NCI-H2081 treated with DMSO at 0.1 percent for 48 hours (cell line): Measurements from ENCODE around the gene CARMIL1.

Source experiments
- DNase-seq: peaks from one replicate; lab custom pipeline; 2025; lab: John Stamatoyannopoulos, UW

The CARMIL1 gene

DNA sequence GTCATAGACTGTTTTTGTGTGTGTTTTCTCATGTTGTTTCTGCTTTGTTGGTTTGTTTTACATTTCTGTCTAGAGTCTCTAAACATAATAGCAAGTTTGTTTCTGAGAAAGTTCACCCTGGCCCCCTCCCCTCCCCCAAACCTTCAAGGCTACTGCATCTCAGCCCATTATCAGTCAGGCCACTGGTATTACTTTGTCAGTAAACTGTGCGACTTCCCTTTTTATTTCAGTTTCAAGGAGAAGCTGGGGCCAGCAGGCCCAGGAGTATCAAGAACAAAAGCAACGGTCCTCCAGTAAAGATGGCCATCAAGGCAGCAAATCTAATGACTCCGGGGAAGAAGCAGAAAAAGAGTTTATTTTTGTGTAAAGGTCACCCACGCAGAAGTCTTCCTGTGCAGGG, 340.0 kb downstream of the CARMIL1 start:
- DNase-seq = no peak

DNA sequence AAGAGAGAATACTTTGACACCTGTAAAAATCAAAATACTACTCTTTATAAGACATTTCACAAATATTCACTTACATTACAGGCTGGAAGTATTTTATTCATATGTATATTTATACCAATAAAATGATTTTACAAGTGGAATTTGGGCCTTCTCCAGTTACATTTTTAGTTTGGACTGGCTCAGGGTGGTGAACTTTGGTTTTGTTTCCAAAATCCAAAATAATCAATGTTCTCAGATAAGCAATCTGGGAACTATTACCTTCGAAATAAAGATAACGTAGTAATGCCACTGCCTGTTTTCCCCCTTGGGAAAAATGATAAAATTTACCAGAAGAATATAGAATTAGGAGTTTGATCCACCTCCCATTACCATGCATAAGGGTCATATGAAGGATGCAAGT, 341.2 kb downstream of the CARMIL1 start:
- DNase-seq = no peak

GRCh38 chr6:25623065-25623464, 343.9 kb downstream of the CARMIL1 start:
- no peak for DNase-seq

DNA sequence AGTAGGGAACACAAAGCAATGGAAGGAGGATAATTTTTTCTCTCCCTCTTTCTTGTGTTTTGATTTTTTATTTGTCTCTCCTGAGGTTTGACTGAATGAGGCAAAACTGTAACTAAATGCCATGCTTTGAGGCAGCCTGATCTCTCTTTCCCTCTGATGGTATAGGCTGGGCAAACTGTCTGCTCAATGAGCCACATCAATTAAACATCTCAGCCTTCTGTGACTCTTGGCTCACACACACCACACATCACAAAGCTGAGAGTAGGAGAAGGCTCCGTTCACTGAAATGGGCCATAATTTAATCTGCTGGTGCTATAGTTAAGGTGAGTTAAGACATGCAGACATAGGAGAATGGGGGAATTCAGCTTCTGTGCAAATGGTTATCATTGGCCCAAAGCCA, 344.7 kb downstream of the CARMIL1 start:
- DNase-seq = no peak

GRCh38 chr6:25627001-25627400, 347.8 kb downstream of the CARMIL1 start:
- DNase-seq = no peak

- peak; percentile 53 for DNase-seq
Measured at GRCh38 chr6:25628471-25629197, 349.5 kb downstream of the CARMIL1 start.

DNA sequence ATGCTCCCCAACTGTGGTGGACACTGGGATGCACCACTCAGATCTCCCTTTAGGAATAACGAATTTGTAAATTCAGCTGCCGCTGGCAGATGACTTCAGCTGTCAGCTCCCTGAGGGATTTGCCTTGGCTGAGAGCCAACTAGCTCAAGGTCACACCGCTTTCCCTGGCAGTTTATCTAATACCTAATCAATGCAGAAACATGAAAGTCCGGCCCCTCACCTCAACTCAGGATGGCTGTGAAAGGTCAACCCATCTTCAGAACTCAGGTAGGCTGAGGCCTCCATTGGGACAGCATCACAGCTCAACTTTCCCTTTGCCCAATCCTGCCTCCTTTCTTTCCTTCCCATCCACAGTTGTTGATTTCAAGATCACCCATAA, 350.0 kb downstream of the CARMIL1 start:
- DNase-seq = no peak

GRCh38 chr6:25630508-25631278, 351.5 kb downstream of the CARMIL1 start:
- DNase-seq = no peak

- no peak for DNase-seq
Measured at GRCh38 chr6:25635886-25636317, 356.7 kb downstream of the CARMIL1 start.

DNA sequence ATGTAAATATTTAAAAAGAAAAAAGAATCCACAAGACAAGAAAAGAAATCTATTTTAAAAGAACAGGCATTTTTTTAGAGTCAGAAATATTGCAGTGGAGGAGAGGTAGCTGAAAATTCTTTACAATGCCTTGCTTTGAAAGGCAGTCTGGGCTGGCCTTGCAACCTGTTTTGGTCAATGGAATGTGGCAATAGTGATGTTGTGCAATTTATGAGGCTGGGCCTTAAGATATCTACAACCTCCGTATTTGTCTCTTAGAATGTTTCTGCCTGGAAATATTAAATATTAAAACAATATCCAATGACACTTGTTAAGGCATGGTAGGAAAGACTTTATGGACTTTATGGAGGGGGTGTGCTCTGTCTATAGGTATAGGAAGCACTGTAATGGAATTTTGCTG, 358.0 kb downstream of the CARMIL1 start:
- DNase-seq = no peak

GRCh38 chr6:25637960-25638434, 358.8 kb downstream of the CARMIL1 start:
- peak; percentile 86 for DNase-seq

DNA sequence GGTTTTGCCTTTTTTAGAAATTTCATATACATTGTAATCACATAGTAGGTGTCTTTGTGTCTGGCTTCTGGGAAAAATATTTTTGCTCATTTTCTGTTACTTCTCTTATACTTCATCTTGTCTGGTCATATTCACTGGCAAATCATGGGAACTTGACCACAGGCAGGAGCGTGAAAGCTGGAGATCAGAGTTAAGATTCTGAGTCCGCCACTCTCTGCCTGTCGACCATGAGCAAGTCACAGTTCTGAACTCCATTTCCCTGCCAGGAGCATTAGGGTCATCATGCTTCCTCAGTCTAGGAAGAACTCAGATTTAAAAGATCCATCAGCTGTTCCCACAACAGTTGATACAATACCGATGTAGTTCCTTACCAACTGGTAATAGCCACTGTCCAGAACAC, 360.5 kb downstream of the CARMIL1 start:
- DNase-seq = no peak

DNA sequence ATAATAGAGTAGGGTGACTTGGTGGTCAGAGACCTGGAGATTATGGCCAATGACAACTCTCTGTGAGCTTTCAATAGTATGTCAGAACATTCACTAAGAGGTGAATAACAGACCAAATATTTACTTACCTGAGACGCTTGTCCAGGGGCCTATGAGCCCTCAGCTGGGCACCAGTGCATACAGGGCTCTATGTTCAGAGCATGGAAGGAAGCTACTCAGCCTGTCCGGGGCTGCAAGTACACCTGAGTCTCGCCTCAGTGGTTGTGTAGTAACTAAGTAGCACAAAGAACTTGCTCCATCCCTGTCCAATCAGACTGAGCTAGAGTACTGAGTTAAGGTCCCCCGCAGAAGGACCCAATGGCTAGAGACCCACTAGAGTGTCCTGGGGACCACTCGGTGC, 361.3 kb downstream of the CARMIL1 start:
- no peak for DNase-seq

GRCh38 chr6:25640891-25641290, 361.7 kb downstream of the CARMIL1 start:
- no peak for DNase-seq

DNA sequence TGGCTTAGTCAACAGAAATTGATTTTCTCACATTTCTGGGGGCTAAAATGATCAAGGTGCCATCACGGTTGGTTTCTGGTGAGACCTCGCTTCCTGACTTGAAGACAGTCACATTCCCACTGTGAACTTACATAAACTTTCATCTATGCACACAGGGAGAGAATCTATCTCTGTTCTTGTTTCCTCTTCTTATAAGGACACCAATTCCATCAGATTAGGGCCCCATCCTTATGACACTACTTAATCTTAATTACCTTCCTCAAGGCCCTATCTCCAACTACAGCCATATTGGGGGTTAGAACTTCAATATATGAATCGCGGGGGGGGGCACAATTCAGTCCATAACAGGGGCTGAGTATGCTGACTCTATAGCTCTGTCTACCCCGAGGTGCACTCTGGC, 362.2 kb downstream of the CARMIL1 start:
- DNase-seq = no peak

- DNase-seq = no peak
Measured at GRCh38 chr6:25641940-25642666, 362.9 kb downstream of the CARMIL1 start.

DNA sequence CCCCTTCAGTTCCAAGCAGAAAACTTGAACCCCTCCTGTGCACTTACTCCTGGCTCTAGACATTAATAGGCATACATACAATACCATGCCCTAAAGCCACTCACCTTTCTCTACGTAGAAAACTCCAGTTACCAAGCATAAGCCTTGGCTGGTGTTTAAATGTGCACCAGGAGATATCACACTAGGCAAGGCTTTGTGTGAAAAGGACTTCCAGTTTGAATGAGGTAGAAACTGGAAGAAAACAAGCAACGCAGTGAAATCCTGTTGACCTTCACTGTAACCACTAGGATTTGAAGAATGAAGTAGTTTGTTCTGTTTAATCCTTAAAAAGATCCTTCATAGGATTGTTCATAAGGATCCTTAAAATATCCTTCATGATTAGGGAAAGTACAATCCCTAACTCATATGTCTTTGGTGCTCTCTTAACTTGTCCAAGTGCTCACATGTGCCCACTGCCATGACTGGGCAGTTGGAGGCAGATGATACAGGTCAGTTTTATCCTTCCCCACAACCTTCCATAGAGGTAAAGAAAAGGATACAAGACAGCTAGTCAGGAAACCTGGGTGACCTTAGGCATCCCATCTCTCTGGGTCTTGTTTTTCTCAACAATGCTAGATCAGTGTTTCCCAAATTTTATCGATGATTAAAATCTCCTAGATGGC, 363.6 kb downstream of the CARMIL1 start:
- DNase-seq = no peak

- no peak for DNase-seq
Measured at GRCh38 chr6:25645916-25646315, 366.7 kb downstream of the CARMIL1 start.

DNA sequence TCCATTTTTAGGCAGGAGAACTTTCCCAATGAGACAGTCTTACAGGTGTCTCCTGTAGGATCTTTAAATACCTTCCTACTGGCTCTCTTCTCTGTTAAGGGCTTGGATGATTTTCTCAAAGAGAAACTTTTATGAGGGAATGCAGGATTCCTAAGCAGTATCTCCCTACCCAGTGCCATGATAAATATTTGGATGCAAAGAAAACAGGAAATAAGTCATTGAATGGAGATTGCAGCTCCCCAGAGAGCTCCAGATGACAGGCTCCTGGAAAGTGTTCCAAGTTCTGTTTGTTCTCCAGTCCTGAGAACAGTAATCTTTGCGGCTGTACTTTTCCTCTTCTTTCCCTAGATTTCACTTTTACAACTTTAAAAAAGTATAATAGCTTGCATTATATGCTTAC, 370.4 kb downstream of the CARMIL1 start:
- DNase-seq = no peak

DNA sequence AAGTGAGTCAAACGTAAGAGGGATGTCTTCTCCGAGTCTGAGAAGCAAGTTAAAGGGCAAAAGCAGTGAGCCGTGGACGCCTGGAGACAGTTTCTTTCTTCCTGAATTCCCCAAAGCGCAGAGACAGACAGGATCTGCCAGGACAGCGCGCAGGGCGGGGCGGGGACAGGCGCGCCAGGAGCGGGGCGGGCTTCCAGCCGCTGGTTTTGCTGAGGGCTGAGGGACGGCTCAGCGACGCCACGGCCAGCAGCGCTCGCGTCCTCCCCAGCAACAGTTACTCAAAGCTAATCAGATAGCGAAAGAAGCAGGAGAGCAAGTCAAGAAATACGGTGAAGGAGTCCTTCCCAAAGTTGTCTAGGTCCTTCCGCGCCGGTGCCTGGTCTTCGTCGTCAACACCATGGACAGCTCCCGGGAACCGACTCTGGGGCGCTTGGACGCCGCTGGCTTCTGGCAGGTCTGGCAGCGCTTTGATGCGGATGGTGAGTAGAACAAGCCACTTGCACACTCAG, 372.9 kb downstream of the CARMIL1 start, which contains the start of gene SCGN:
SCGN (plus strand) TSS at position 209 of the 509 bp plus-strand sequence; CDS start at position 398, 189 bp downstream.
- DNase-seq = no peak

- no peak for DNase-seq
Measured at GRCh38 chr6:25655723-25656122, 376.5 kb downstream of the CARMIL1 start.
